Measurements from ENCODE around the gene TRIM34. TPM values are rescaled to one million over a fixed set of nuclear protein-coding genes. Genes with fewer than 3 reads are reported as not detected.

TRIM34 gene
- total RNA-seq, 1 experiment from 2014 or later, result 0.66 TPM

- TF ChIP-seq ATF6 (CRISPR knock-in tag; IDR thresholded peaks at IDR 0.05), result no peak
Measured at GRCh38 chr11:5620651-5621521, 3.9 kb upstream of the TRIM34 start (continued).

GRCh38 chr11:5621580-5621979 is 3.2 kb upstream of the TRIM34 start:
- ATAC-seq, result no peak
- no peaks in the 10 kb centered on the region for H3K36me3 Mint-ChIP-seq

More at GRCh38 chr11:5621580-5621979, 3.2 kb upstream of the TRIM34 start:
- H3K27ac Mint-ChIP-seq, result no peak overlapping the region; the same call in 1 of the 2 replicates
- ChIA-PET POLR2A (no interaction called here), CTCF (interaction anchor here (1.5 kb wide), 1 partner anchor 22 kb away, joined by 4 read pairs; no protein-coding TSS in a partner anchor)
- no peaks in the 10 kb centered on the region for H3K9me3 Mint-ChIP-seq
- peaks cover 48% of the 10 kb centered on the region for H3K4me1 Mint-ChIP-seq
- no peaks in the 10 kb centered on the region for H3K27me3 Mint-ChIP-seq (ENCODE audit: low read depth)
- no peak for TF ChIP-seq ATF1 (CRISPR knock-in tag; IDR thresholded peaks at IDR 0.05)
- no peak for TF ChIP-seq CDX4 (CRISPR knock-in tag; IDR thresholded peaks at IDR 0.05; ENCODE audit: borderline replicate concordance)
- TF ChIP-seq ZNF121 (CRISPR knock-in tag; IDR thresholded peaks at IDR 0.05), result no peak
- no peak for TF ChIP-seq ELF4 (CRISPR knock-in tag; IDR thresholded peaks at IDR 0.05; ENCODE audit: low read depth)
- TF ChIP-seq AR (CRISPR knock-in tag; IDR thresholded peaks at IDR 0.05), result no peak
- no peak for TF ChIP-seq NFYB (CRISPR knock-in tag; conservative IDR thresholded peaks at IDR 0.05; ENCODE audit: low read depth)
- TF ChIP-seq ZNF317 (CRISPR knock-in tag; IDR thresholded peaks at IDR 0.05; ENCODE audit: borderline replicate concordance, low read depth), result no peak
- no peak for TF ChIP-seq NFE2L1 (CRISPR knock-in tag; IDR thresholded peaks at IDR 0.05)
- TF ChIP-seq ARID4B (CRISPR knock-in tag; IDR thresholded peaks at IDR 0.05; ENCODE audit: borderline replicate concordance), result no peak
- no peak for TF ChIP-seq MYBL2 (CRISPR knock-in tag; IDR thresholded peaks at IDR 0.05)
- TF ChIP-seq FOXP1 (CRISPR knock-in tag; IDR thresholded peaks at IDR 0.05; ENCODE audit: borderline replicate concordance), result no peak
- TF ChIP-seq ZNF396 (CRISPR knock-in tag; IDR thresholded peaks at IDR 0.05; ENCODE audit: borderline replicate concordance), result no peak
- TF ChIP-seq CBFB (CRISPR knock-in tag; IDR thresholded peaks at IDR 0.05; ENCODE audit: low read depth), result no peak
- TF ChIP-seq MXD4 (CRISPR knock-in tag; IDR thresholded peaks at IDR 0.05; ENCODE audit: borderline replicate concordance), result no peak
- TF ChIP-seq ZNF425 (CRISPR knock-in tag; conservative IDR thresholded peaks at IDR 0.05), result no peak
- TF ChIP-seq GABPB1 (CRISPR knock-in tag; IDR thresholded peaks at IDR 0.05), result no peak
- no peak overlapping the region for H3K4me3 Mint-ChIP-seq
- DNase-seq (ENCODE audit: low spot score), result no peak
